ENCODE data around the gene ZNF253.

ZNF253 gene

DNA sequence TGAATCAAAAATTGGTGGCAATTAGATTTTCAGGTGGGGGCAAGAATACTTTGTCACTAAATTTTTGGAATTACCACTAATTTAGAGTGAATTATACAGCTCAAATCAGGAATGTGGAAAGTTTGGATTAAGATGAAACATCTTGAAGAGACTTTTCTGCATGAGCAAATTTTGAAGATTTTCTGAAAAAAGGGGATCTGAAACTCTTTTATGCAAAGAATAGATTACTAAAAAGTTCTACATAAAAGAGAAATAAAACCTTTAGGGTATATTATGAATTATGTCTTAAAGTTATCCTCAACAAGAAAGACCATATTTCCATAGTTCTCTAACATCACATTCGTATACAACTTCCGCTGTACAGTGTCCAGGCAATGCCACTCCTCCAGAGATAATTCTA is 71.7 kb downstream of the ZNF253 start:
- DNase-seq (ENCODE audit: insufficient read length, low spot score) (no peak), FAIRE-seq (no peak)
- no peak for TF ChIP-seq POLR2A (IDR thresholded peaks at IDR 0.05; ENCODE audit: low read depth, low read length)

GRCh38 chr19:19938449-19938848 is 72.8 kb downstream of the ZNF253 start:
- FAIRE-seq (no peak), DNase-seq (ENCODE audit: insufficient read length, low spot score) (no peak)
- TF ChIP-seq POLR2A (IDR thresholded peaks at IDR 0.05; ENCODE audit: low read depth, low read length), result no peak

GRCh38 chr19:19943848-19944582 is 78.3 kb downstream of the ZNF253 start:
- no peak for TF ChIP-seq POLR2A (IDR thresholded peaks at IDR 0.05; ENCODE audit: low read depth, low read length)
- FAIRE-seq (no peak), DNase-seq (ENCODE audit: insufficient read length, low spot score) (no peak)
